ENCODE results near the gene CDKN2A. TPM values are rescaled to one million over a fixed set of nuclear protein-coding genes. Genes with fewer than 3 reads are reported as not detected.

CDKN2A gene
- polyA plus RNA-seq, 1 donor from 2014 or later: not detected

- Histone ChIP-seq H3K27ac (ENCODE audit: low read length) (no peak overlapping the region), H3K9me2 (ENCODE audit: insufficient read depth, low read length) (no peaks in the 10 kb centered on the region), H3F3A (ENCODE audit: insufficient read depth, low read length, poor library complexity, severe bottlenecking) (no peaks in the 10 kb centered on the region), H3K27me3 (ENCODE audit: insufficient read depth, low read depth, low read length) (no peaks in the 10 kb centered on the region), H3K79me2 (replicated peaks; ENCODE audit: insufficient read depth, low read length) (no peaks in the 10 kb centered on the region), H4K20me1 (ENCODE audit: insufficient read depth) (no peaks in the 10 kb centered on the region), H3K9ac (ENCODE audit: low read length) (no peak overlapping the region), H2AFZ (ENCODE audit: low read depth, low read length) (no peak overlapping the region), H3K36me3 (ENCODE audit: insufficient read depth, low read length) (no peaks in the 10 kb centered on the region), H3K4me2 (ENCODE audit: low read length) (no peak overlapping the region), H3K9me3 (ENCODE audit: low read length) (no peaks in the 10 kb centered on the region), H3K4me3 (ENCODE audit: low read length) (no peak overlapping the region)
- TF ChIP-seq POLR2AphosphoS5 (IDR thresholded peaks at IDR 0.05) (no peak), MXI1 (conservative IDR thresholded peaks at IDR 0.05; ENCODE audit: poor library complexity, severe bottlenecking) (no peak), SMC3 (conservative IDR thresholded peaks at IDR 0.05; ENCODE audit: poor library complexity) (no peak), EP300 (conservative IDR thresholded peaks at IDR 0.05; ENCODE audit: poor library complexity, severe bottlenecking) (no peak), CTCF (IDR thresholded peaks at IDR 0.05; ENCODE audit: poor library complexity, severe bottlenecking) (no peak), TAF1 (IDR thresholded peaks at IDR 0.05; ENCODE audit: low read depth) (no peak)
Measured at GRCh38 chr9:22026696-22027095, 32.5 kb upstream of the CDKN2A start.

GRCh38 chr9:22022396-22022795 is 28.2 kb upstream of the CDKN2A start:
- no peaks in the 10 kb centered on the region for H3F3A ChIP-seq (ENCODE audit: insufficient read depth, low read length, poor library complexity, severe bottlenecking)
- no peaks in the 10 kb centered on the region for H3K79me2 ChIP-seq (replicated peaks; ENCODE audit: insufficient read depth, low read length)
- no peaks in the 10 kb centered on the region for H3K27me3 ChIP-seq (ENCODE audit: insufficient read depth, low read depth, low read length)
- H3K9ac ChIP-seq (ENCODE audit: low read length): no peak overlapping the region
- TF ChIP-seq MXI1 (conservative IDR thresholded peaks at IDR 0.05; ENCODE audit: poor library complexity, severe bottlenecking) (no peak), EP300 (conservative IDR thresholded peaks at IDR 0.05; ENCODE audit: poor library complexity, severe bottlenecking) (no peak), POLR2AphosphoS5 (IDR thresholded peaks at IDR 0.05) (no peak), EZH2 (IDR thresholded peaks at IDR 0.05; ENCODE audit: borderline replicate concordance, insufficient read depth, low read length, poor library complexity, severe bottlenecking) (no peak), TAF1 (IDR thresholded peaks at IDR 0.05; ENCODE audit: low read depth) (no peak), SMC3 (conservative IDR thresholded peaks at IDR 0.05; ENCODE audit: poor library complexity) (no peak), CTCF (IDR thresholded peaks at IDR 0.05; ENCODE audit: poor library complexity, severe bottlenecking) (no peak), RAD21 (conservative IDR thresholded peaks at IDR 0.05) (no peak), REST (IDR thresholded peaks at IDR 0.05; ENCODE audit: borderline replicate concordance) (no peak)
- no peak overlapping the region for H3K4me2 ChIP-seq (ENCODE audit: low read length)
- H3K9me2 ChIP-seq (ENCODE audit: insufficient read depth, low read length): no peaks in the 10 kb centered on the region
- H3K4me3 ChIP-seq (ENCODE audit: low read length): no peak overlapping the region
- no peaks in the 10 kb centered on the region for H3K9me3 ChIP-seq (ENCODE audit: low read length)
- no peak overlapping the region for H2AFZ ChIP-seq (ENCODE audit: low read depth, low read length)
- H3K27ac ChIP-seq (ENCODE audit: low read length): no peak overlapping the region
- no peaks in the 10 kb centered on the region for H3K36me3 ChIP-seq (ENCODE audit: insufficient read depth, low read length)
- H4K20me1 ChIP-seq (ENCODE audit: insufficient read depth): no peaks in the 10 kb centered on the region

All from neural cell (in vitro differentiated cells).